Smooth muscle cell (in vitro differentiated cells): ENCODE measurements around the gene ACMSD. TPM values are rescaled to one million over a fixed set of nuclear protein-coding genes. Genes with fewer than 3 reads are reported as not detected.
"Not testable (repeated sequence)": the region's sequence is repeated elsewhere in the genome, so short reads cannot be mapped to it uniquely, and the experiment has no call there.

ENCODE experiments used
- DNase-seq: peaks from one replicate; lab custom pipeline; 2025; ENCODE audit not compliant: unreplicated experiment; lab: John Stamatoyannopoulos, UW
- H2AFZ ChIP-seq: fragments of 200-600 bp; sonication (generic); 2 replicates; pipeline ENCODE4 v1.6.0; 2016; ENCODE audit warnings: antibody characterized with exemption, low read depth, mild to moderate bottlenecking
- H3F3A ChIP-seq: fragments of 200-600 bp; sonication (generic); 2 replicates; pipeline ENCODE4 v1.6.0; 2017; ENCODE audit warnings: antibody characterized with exemption, low read depth
- H3K27ac ChIP-seq: fragments of 200-600 bp; sonication (generic); 2 replicates; pipeline ENCODE4 v1.5.1; 2016; ENCODE audit warnings: low read depth, mild to moderate bottlenecking
- H3K27me3 ChIP-seq: fragments of 200-600 bp; sonication (generic); 2 replicates; pipeline ENCODE4 v1.6.1; 2016; ENCODE audit warnings: low read depth, mild to moderate bottlenecking
- H3K36me3 ChIP-seq: fragments of 200-600 bp; sonication (generic); 2 replicates; pipeline ENCODE4 v1.5.1; 2016; ENCODE audit warnings: low read depth
- H3K4me1 ChIP-seq: fragments of 200-600 bp; sonication (generic); 2 replicates; pipeline ENCODE4 v1.5.1; 2016; ENCODE audit warnings: low read depth
- H3K4me2 ChIP-seq: fragments of 200-600 bp; sonication (generic); 2 replicates; pipeline ENCODE4 v1.6.0; 2016; ENCODE audit warnings: mild to moderate bottlenecking
- H3K4me3 ChIP-seq: fragments of 200-600 bp; sonication (generic); 2 replicates; pipeline ENCODE4 v1.5.1; 2016; ENCODE audit warnings: mild to moderate bottlenecking
- H3K79me2 ChIP-seq: fragments of 200-600 bp; sonication (generic); 2 replicates; pipeline ENCODE4 v1.6.0; 2016; ENCODE audit warnings: low read depth, mild to moderate bottlenecking
- H3K9ac ChIP-seq: fragments of 200-600 bp; sonication (generic); 2 replicates; pipeline ENCODE4 v1.6.0; 2016; ENCODE audit warnings: low read depth
- H3K9me3 ChIP-seq: fragments of 200-600 bp; sonication (generic); replicated peaks from 2 replicates; pipeline ENCODE4 v1.5.1; 2016; ENCODE audit warnings: low read depth
- H4K20me1 ChIP-seq: fragments of 200-600 bp; sonication (generic); 2 replicates; pipeline ENCODE4 v1.6.0; 2016; ENCODE audit warnings: low read depth
- WGBS: methylation state at CpG from one replicate; pipeline ENCODE4 v1.1.7; 2016; ENCODE audit warnings: low lambda C conversion rate; 5-methylcytosine and 5-hydroxymethylcytosine counted together
- polyA plus RNA-seq: library from polyadenylated mRNA; unstranded; fragments of >200 nt; fragmentation: Nextera tagmentation; extraction: Ambion mirVana; gene quantifications from 2 replicates; pipeline ENCODE4 v1.2.1, GENCODE V29; 2016
- total RNA-seq: library from RNA; depleted of rRNA; stranded (reverse); fragments of >200 nt; gene quantifications from 2 replicates; pipeline ENCODE4 v1.2.3, GENCODE V29; 2014
- TF ChIP-seq, protein P1 (sequence below): fragments of 200-600 bp; sonication (generic); IDR thresholded peaks from 2 replicates; pipeline ENCODE4 v1.5.1; 2017; ENCODE audit warnings: borderline replicate concordance, mild to moderate bottlenecking, antibody characterized with exemption; ENCODE audit not compliant: insufficient read depth, poor library complexity, severe bottlenecking

The ACMSD gene
- total and polyA plus RNA-seq, 2 experiments from 2014 or later: not detected

DNA sequence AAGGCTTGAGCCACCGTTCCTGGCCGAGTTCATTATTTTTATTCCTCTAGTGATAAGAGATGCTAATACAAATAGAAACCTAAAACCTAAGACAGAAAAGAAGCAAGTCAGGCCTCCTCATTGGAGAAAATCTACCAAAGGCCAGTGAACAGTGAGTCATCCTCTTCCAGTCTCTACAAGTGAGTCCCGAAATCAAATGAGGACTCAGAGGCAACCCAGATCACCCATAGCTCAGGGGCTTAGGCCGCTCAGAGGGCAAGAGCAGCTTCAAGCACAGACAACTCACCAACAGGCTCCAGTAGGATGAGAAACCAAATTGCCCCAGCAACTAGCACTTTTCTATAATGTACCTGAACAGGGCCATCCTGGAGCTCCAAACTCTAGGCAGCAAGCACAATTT is 42.7 kb upstream of the ACMSD start:
- Histone ChIP-seq H3K27ac (no peak overlapping the region), H3K4me1 (no peaks in the 10 kb centered on the region), H2AFZ (no peak overlapping the region), H3K9ac (no peak overlapping the region), H3F3A (no peaks in the 10 kb centered on the region), H3K4me3 (no peak overlapping the region), H3K4me2 (no peak overlapping the region), H4K20me1 (no peaks in the 10 kb centered on the region), H3K27me3 (no peaks in the 10 kb centered on the region), H3K36me3 (no peaks in the 10 kb centered on the region), H3K9me3 (no peaks in the 10 kb centered on the region), H3K79me2 (no peaks in the 10 kb centered on the region)
- TF ChIP-seq, protein P1, sequence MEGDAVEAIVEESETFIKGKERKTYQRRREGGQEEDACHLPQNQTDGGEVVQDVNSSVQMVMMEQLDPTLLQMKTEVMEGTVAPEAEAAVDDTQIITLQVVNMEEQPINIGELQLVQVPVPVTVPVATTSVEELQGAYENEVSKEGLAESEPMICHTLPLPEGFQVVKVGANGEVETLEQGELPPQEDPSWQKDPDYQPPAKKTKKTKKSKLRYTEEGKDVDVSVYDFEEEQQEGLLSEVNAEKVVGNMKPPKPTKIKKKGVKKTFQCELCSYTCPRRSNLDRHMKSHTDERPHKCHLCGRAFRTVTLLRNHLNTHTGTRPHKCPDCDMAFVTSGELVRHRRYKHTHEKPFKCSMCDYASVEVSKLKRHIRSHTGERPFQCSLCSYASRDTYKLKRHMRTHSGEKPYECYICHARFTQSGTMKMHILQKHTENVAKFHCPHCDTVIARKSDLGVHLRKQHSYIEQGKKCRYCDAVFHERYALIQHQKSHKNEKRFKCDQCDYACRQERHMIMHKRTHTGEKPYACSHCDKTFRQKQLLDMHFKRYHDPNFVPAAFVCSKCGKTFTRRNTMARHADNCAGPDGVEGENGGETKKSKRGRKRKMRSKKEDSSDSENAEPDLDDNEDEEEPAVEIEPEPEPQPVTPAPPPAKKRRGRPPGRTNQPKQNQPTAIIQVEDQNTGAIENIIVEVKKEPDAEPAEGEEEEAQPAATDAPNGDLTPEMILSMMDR: no peak
- WGBS: 40% methylated on average over 4 of the region's 4 CpGs
- DNase-seq: no peak

DNA sequence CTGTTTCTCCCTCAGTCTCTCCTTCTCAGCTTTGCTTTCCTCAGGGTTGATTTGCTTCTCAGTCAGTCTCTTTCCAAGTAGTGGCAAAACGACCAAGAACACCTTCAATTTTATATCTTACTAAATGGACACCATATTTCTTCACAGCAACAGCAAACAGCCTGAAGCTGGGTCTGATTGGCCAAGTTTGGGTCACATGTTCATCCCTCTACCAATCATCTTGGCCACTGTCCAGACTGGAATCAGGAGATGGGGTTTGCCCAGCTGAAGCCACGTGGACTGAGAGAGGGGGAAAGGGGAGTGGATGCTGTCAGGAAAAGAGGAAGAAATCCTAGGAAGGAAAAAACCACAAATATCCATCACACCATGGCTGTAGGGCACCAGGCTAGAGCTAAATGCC is 42.0 kb upstream of the ACMSD start:
- no peak overlapping the region for H3K4me2 ChIP-seq
- no peaks in the 10 kb centered on the region for H3K27me3 ChIP-seq
- WGBS: 87% methylated on average over 2 of the region's 2 CpGs

DNA sequence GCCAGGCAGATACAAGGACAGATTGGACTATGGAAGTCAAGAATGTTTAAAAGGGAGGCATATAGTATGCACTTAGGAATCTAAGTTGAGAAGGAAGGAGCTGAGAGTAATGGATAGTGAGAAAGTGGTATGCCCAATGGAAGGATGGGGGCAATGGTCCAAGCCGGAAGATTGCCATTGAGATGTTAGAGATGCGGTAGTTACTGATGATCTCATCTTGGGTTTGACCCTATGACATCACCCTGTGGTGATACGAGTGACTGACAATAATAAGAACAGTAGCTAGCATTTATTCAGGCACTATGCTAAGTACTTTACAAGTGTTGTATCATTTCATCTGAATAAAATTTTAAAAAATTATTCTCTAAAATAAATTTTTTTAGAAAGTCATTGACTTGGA is 38.5 kb upstream of the ACMSD start:
- H3K9ac ChIP-seq: no peak overlapping the region
- H2AFZ ChIP-seq: no peak overlapping the region
- no peaks in the 10 kb centered on the region for H3F3A ChIP-seq
- TF ChIP-seq, protein P1: no peak
- DNase-seq: no peak
- no peaks in the 10 kb centered on the region for H3K27me3 ChIP-seq
- no peaks in the 10 kb centered on the region for H3K36me3 ChIP-seq
- no peaks in the 10 kb centered on the region for H3K79me2 ChIP-seq
- no peaks in the 10 kb centered on the region for H3K4me1 ChIP-seq
- no peaks in the 10 kb centered on the region for H3K9me3 ChIP-seq
- 94% methylated on average over 3 of the region's 3 CpGs for WGBS
- H3K27ac ChIP-seq: no peak overlapping the region
- no peak overlapping the region for H3K4me3 ChIP-seq
- no peaks in the 10 kb centered on the region for H4K20me1 ChIP-seq
- no peak overlapping the region for H3K4me2 ChIP-seq

More for the DNA sequence above, 42.0 kb upstream of the ACMSD start:
- no peaks in the 10 kb centered on the region for H3K36me3 ChIP-seq
- H3K4me1 ChIP-seq: no peaks in the 10 kb centered on the region
- TF ChIP-seq, protein P1: no peak
- no peak overlapping the region for H2AFZ ChIP-seq
- DNase-seq: no peak
- no peaks in the 10 kb centered on the region for H4K20me1 ChIP-seq
- no peak overlapping the region for H3K27ac ChIP-seq
- H3F3A ChIP-seq: no peaks in the 10 kb centered on the region
- H3K4me3 ChIP-seq: no peak overlapping the region
- H3K79me2 ChIP-seq: no peaks in the 10 kb centered on the region
- H3K9ac ChIP-seq: no peak overlapping the region
- H3K9me3 ChIP-seq: no peaks in the 10 kb centered on the region

DNA sequence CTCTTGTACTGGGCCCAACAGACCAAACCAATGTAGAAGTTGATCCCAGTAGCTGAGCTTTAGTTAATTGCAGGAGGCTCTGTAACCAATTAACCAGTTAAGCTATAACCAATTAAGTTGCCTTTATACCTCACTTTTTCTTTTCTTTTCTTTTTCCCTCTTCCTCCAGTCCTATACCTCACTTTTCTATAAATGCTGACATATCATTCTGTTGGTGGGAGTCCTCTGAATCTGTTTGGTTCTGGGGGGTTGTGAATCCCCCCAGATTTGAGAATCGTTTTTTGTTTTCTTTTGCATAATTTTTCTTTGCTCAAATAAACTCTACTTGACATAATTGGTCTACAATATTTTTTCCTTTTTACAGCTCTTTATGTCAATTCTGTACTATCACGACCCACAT is 38.1 kb upstream of the ACMSD start:
- no peak overlapping the region for H3K9ac ChIP-seq
- no peaks in the 10 kb centered on the region for H3K27me3 ChIP-seq
- H4K20me1 ChIP-seq: no peaks in the 10 kb centered on the region
- H3K79me2 ChIP-seq: no peaks in the 10 kb centered on the region
- H3K9me3 ChIP-seq: no peaks in the 10 kb centered on the region
- H2AFZ ChIP-seq: no peak overlapping the region
- no peak overlapping the region for H3K27ac ChIP-seq
- TF ChIP-seq, protein P1: no peak
- WGBS: 73% methylated on average over 2 of the region's 2 CpGs
- no peak overlapping the region for H3K4me3 ChIP-seq
- no peaks in the 10 kb centered on the region for H3F3A ChIP-seq
- H3K36me3 ChIP-seq: no peaks in the 10 kb centered on the region
- H3K4me1 ChIP-seq: no peaks in the 10 kb centered on the region
- no peak for DNase-seq
- H3K4me2 ChIP-seq: no peak overlapping the region

DNA sequence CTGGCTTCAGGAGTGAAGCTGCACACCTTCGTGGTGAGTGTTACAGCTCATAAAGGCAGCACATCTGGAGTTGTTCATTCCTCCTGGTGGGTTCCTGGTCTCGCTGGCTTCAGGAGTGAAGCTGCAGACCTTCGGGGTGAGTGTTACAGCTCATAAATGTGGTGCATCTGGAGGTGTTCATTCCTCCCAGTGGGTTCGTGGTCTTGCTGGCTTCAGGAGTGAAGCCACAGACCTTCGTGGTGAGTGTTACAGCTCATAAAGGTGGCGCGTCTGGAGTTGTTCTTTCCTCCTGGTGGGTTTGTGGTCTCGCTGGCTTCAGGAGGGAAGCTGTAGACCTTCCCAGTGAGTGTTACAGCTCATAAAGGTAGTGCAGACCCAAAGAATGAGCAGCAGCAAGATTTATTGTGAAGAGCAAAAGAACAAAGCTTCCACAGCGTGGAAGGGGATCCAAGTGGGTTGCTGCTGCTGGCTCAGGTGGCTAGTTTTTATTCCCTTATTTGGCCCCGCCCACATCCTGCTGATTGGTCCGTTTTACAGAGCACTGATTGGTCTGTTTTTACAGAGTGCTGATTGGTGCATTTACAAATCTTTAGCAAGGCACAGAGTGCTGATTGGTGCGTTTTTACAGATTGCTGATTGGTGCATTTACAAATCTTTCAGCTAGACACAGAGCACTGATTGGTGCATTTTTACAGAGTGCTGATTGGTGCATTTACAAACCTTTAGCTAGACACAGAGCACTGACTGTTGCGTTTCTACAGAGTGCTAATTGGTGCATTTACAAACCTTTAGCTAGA is 34.6 kb upstream of the ACMSD start:
- H3K36me3 ChIP-seq, H3K4me3 ChIP-seq, H3K27me3 ChIP-seq, H2AFZ ChIP-seq, H3K9me3 ChIP-seq, H3K79me2 ChIP-seq, H3K9ac ChIP-seq, H3K4me1 ChIP-seq, H3K4me2 ChIP-seq, H4K20me1 ChIP-seq, H3K27ac ChIP-seq, DNase-seq, H3F3A ChIP-seq: not testable (repeated sequence)
- WGBS: 82% methylated on average over 13 of the region's 13 CpGs
